Stimulated activated CD4-positive, alpha-beta T cell treated with anti-CD3 and anti-CD28 coated beads, Interleukin-15, amount 100 ng/mL, for 24 hours (primary cell): ENCODE measurements around the gene RHOH.
"Not testable (repeated sequence)": the region's sequence is repeated elsewhere in the genome, so short reads cannot be mapped to it uniquely, and the experiment has no call there.

Experiments
- DNase-seq: peaks from one replicate; pipeline ENCODE4 v3.0.0-alpha.2; 2020

The RHOH gene, protein sequence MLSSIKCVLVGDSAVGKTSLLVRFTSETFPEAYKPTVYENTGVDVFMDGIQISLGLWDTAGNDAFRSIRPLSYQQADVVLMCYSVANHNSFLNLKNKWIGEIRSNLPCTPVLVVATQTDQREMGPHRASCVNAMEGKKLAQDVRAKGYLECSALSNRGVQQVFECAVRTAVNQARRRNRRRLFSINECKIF

GRCh38 chr4:40196724-40197281, at the start of gene RHOH:
Gene RHOH (plus strand): TSS chr4:40197031. CDS start chr4:40243387, 46,356 bp downstream.
- peak; percentile 81 for DNase-seq

DNA sequence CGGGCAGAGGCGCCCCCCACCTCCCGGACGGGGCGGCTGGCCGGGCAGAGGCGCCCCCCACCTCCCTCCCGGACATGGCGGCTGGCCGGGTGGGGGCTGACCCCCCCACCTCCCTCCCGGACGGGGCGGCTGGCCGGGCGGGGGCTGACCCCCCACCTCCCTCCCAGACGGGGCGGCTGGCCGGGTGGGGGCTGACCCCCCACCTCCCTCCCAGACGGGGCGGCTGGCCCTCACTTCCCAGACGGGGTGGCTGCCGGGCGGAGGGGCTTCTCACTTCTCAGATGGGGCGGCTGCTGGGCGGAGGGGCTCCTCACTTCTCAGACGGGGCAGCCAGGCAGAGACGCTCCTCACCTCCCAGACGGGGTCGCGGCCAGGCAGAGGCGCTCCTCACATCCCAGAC, 49.3 kb upstream of the RHOH start:
- DNase-seq = not testable (repeated sequence)

DNA sequence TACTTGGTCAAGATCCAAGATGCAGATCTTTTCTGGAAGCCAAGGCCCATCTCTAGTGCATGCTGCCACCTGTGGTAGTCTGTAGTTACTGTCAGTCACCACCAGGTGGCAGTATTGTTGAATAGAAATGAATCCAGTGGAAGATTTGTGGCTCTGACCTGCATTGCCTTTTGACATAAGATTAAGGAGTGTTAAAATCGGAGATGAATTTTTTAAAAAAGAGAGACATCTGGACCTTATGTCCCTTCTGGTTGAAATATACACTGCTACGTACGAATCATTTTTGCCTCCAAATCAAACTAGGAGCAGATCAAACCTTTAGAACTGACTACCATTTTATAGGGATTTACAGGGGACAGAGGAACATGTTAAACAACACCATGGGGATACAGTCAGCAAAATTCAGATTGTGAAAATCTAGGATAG, 46.9 kb upstream of the RHOH start:
- DNase-seq = peak; percentile 73

DNA sequence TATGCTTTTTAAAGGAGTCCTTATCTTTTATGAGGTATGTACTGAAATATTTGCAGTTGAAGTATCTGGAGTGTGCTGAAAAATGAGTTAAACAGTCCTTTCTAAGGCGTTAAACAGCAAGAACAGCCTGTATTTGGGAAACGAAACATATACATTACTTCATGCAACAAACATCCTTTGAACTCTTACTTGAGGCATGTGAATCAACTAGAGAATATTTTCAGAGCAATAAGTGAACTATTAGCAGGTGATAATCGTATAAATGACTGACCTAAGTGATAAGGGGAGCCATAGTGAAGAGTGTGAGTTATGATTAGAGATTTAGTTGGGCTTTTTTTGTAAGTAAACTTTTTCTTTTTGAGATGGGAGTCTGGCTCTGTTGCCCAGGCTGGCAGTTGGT, 45.9 kb upstream of the RHOH start:
- no peak for DNase-seq

DNA sequence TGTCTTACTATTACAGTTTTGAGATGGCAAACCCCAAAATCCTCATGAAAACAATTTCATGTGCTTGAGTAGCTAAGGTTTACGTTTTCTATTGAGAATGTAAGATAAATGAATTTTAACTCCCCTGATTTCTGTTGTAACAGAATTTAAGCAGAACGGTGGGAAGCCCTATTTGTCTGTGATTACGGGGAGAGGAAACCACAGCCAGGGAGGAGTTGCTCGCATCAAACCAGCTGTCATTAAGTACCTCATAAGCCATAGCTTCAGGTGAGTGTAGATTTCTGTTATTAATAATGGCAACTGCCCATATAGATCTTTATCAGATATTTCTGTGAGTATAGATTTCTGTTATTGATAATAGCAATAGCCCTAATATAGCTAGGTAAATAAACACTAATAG, 44.2 kb upstream of the RHOH start:
- no peak for DNase-seq

GRCh38 chr4:40157436-40157835, 39.4 kb upstream of the RHOH start:
- DNase-seq = no peak

DNA sequence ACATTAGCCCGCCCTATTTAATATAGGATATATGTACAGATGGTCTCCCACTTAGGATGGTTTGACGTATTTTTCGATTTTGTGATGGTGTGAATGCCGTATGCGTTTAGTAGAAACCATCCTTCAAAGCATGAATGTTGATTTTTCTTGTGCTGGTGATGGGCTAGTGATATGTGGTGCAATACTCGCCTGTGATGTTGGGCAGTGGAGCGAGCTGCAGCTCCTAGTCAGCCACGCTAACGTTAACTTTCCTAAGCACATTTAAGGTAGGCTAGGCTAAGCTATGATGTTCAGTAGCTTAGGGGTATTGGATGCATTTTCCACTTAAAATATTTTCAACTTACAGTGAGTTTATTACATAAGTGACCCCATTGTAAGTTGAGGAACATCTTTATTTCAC, 36.6 kb upstream of the RHOH start:
- no peak for DNase-seq

DNA sequence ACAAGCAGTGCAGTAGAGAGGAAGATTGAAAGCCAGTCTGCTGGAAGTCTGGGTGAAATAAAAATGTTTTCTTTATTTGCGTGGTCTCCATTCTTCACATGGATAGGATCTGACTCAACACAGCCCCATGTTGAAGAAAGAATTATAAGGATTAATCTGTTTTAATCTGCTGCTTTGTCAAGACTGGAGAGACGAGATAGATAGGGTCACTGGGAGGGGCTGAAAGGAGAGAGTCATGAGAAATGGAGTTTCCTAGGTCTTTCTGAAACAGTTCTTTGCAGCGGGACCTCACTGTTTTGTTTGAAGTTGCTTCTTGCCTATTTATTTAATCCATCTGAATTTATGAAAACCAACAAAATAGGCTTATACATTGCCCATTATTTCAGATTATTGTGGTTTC, 32.4 kb upstream of the RHOH start:
- no peak for DNase-seq

DNA sequence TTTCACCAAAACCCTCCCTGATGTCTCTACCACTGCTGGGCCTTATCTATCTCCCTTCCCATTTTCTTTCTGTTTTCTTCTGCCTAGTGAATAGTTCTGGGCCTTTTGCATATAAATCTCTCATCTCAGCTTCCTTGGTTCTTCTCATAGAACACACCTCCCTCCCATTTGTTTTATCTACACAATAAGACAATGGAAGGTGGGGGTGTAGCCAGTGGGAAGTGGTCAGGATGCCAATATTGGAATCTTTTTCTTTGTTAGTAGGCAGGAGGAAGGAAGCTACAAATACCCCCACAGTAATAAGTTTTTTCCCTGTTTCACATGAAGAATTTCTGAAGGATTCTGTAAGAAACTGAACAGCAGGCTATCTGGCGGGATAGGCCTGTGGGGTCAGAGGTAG, 30.9 kb upstream of the RHOH start:
- DNase-seq = no peak

DNA sequence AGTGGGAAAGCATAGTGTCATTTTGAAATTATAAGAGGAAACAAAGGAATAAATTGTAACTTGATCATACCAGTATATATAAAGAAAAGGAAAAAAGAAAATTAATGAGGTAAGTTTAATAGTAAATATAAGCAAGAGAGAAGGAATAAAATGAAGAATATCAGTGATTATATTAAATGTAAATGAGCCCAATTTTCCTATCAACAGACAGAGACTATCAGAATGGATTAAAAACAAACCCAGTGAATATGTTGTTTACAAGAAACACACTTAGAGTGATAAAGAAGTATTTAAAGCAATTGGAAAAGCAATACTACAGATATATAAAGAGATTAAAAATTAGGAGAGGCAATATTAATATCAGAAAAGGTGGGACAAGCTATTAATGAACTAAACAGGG, 28.8 kb upstream of the RHOH start:
- DNase-seq = no peak

DNA sequence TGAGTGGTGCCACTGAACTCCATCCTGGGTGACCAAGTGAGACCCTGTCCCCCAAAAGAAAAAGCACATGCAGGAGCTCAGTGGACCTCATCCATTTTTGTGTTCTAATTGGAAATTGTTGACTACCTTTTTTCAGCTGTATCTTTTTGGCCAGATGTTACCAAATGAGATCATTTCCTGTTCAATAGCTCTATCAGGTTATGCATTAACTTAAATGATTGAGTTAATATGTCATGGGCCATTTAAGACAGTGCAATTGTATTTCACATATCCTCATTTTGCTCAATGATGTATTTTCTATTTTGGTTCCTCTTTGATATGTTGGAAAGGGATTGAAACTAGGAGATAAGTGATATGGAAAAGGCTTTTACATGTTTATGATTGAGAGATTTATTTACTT, 26.2 kb upstream of the RHOH start:
- DNase-seq = no peak

DNA sequence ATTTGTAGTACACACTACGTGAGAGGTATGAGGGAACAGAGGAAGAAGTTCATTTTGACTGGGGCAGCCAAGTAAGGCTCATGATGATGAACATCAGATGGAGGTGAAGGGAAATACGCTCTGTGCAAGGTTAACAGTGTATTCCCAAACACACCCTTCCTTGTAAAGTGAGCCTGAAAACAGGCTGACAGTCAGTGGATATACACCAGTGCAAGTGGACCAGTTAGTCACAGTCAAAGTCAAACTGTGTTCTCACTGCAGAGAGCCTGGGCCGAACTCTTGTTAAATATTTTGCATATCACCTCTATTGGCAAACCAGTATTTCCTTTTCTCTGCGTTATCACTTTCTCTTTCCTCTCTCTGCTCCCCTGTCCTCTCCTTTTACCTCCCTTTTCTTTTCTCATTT, 23.4 kb upstream of the RHOH start:
- DNase-seq = no peak

DNA sequence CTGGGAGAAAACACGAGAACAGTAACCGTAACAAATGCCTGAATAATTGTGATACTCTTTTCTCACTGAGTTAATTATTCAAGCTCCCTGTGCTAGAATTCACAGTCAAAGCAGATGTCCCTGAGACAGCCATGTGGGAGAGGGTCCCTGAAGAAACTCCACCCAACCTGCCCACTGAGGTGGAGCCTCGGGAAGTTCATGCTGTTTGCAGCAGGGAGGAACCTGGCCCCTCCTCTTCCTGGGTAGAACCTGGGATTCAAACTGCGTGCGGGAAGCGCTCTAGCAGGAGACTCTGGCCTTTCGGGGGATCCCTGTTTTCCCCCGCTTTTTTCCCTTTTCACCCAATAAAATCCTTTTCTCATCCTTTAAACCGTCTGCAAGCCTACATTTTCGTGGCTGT, 20.2 kb upstream of the RHOH start:
- DNase-seq = no peak

DNA sequence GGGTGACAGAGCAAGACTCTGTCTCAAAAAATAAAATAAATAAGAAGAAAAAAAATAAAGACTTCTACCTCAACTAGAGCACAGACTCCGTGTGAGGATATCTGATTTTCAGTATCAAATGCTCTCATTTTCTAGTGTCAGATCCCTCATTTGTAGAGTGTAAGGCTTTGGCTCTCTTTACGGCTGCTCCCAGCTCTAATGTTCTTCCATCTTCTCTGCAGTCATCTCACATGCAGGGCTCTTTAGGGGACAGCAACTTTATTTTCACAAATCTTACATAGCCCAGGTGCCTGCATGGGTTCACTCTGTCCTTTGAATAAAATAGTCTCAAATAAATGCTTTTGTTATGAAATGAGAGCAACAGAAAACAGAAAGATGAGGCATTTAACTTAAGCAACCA, 19.2 kb upstream of the RHOH start:
- no peak for DNase-seq

DNA sequence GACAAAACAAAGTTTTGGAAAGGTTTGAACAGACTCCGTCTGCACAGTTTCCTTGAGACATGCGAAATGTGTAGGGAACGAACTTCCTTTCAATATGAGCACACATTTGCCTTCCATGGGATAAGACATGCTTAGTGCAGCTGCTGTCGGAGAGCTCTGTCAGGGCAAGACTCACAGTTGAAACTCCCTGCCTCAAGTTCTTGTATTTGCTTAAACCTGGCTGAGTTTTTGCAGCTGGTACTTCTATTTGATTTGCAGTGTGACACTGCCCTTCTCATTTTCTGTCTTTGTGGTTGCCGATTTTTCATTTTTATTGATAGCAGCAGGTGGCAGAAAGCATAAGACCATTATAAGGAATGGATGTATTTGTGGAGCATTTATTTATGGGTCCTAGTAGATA, 18.2 kb upstream of the RHOH start:
- DNase-seq = no peak

DNA sequence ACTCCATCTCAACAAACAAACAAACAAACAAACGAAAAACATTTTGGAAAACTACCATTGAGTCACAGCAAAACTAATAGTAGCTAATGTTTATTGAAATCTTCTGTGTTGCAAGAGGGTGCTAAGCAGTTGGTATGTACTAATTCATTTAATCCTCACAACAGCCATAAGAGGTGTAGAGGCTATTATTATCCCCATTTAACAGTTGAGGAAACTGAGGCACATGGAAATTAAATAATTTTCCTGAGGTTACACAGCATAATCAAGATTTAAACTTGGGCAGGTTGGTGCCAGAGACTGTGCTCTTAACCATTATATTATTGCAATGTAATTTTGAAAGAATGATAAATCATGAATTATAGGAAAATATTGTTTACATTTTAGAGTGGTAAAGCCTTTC, 17.5 kb upstream of the RHOH start:
- DNase-seq = no peak

- DNase-seq = no peak
Observed at GRCh38 chr4:40180356-40180755, 16.5 kb upstream of the RHOH start.

DNA sequence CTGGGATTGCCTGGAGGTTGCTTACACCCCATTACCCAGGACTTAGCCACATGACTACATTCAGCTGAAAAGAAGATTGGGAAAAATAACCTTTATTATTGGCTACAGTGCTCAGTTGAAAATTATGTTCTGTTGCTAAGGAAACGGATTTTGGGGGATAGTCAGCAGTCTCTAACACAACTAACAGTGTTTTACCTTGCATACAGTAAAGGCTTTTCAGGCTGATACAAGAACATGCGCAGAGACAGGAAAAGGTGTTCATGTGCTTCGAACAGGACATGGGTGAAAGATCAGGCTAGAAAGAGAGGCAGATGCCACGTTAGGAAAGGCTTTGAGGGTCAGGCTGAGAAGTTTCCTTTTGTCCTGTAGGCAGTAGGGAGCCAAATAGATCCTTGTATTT, 14.8 kb upstream of the RHOH start:
- DNase-seq = no peak

DNA sequence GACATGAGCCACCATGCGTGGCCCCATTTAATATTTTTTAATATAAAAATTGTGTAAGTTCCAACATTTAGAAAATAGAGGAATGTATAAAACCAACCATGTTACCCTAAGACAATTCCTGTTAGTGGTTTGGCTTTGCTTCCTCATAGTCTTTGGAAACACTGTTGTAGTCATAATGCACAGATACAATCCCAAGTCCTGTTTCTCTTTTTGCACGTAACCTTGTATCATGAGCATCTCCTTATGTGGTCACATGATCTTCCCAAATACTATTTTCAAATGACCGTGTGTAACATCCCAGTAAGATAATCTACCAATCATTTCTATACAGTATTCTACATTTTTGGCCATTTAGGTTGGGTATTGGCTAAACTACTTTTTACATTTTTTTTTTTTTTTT, 13.9 kb upstream of the RHOH start:
- DNase-seq = no peak

- no peak for DNase-seq
Observed at GRCh38 chr4:40183615-40184411, 13.0 kb upstream of the RHOH start.

- no peak for DNase-seq
Observed at GRCh38 chr4:40185830-40186664, 10.8 kb upstream of the RHOH start.

GRCh38 chr4:40186665-40187014, 10.2 kb upstream of the RHOH start:
- no peak for DNase-seq

- no peak for DNase-seq
Observed at GRCh38 chr4:40187386-40187906, 9.4 kb upstream of the RHOH start.
